HL-60 (cell line): ENCODE results near the gene RABGAP1L.

Source experiments
- DNase-seq, 2 experiments: peaks; one replicate each; pipeline ENCODE4 v3.0.0-alpha.2; 2010 to 2020; ENCODE audit warnings: low read depth in 1 of 2, low spot score in 1 of 2
- H3K27ac ChIP-seq: fragments of 250-450 bp; sonication (Bioruptor Pico); replicated peaks from 2 replicates; pipeline ENCODE4 v1.5.1; 2020; ENCODE audit warnings: mild to moderate bottlenecking, moderate library complexity
- H3K27me3 ChIP-seq: fragments of 250-450 bp; sonication (Bioruptor Pico); 2 replicates; pipeline ENCODE4 v1.5.1; 2021; ENCODE audit warnings: mild to moderate bottlenecking, moderate library complexity; ENCODE audit not compliant: insufficient read depth, poor library complexity, severe bottlenecking
- H3K4me3 ChIP-seq: replicated peaks from 2 replicates; pipeline ENCODE4 v1.5.1; 2011; ENCODE audit warnings: mild to moderate bottlenecking, control low read depth, low read length; ENCODE audit not compliant: insufficient read depth
- GABPA ChIP-seq: IDR thresholded peaks from 2 replicates; pipeline ENCODE4 v1.6.1; 2012; ENCODE audit warnings: low read depth
- POLR2AphosphoS5 ChIP-seq: IDR thresholded peaks from 2 replicates; pipeline ENCODE4 v1.6.1; 2012; ENCODE audit warnings: low read depth
- SPI1 ChIP-seq: IDR thresholded peaks from 2 replicates; pipeline ENCODE4 v1.6.1; 2012; ENCODE audit warnings: low read depth, mild to moderate bottlenecking, borderline replicate concordance
- TF ChIP-seq, protein P1 (sequence below): IDR thresholded peaks from 2 replicates; pipeline ENCODE4 v1.6.1; 2012; ENCODE audit warnings: low read depth; ENCODE audit not compliant: insufficient replicate concordance
- TF ChIP-seq, protein P2 (sequence below): IDR thresholded peaks from one replicate; pipeline ENCODE4 v1.5.1; 2011; ENCODE audit warnings: low read length, control low read depth, inconsistent platforms; ENCODE audit not compliant: insufficient read depth

The RABGAP1L gene

DNA sequence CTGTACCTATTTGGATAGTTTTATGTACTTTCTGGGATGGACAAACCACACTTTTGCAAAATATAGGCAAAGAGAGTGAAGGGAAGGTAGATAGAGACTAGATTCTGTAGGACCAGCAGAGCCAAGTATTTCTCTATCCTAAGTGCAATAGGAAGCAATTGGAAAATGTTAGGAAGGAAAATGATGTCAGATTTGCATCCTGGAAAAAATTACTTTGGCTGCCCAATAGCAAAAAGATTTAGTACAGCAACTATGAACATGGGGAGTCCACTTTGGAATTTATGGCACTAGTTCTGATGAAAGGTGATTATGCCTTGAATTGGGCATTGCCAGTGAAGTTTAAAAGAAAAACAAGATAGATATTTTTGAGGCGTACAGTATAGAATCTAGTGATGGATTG lies 789.7 kb downstream of the RABGAP1L start:
- Histone ChIP-seq H3K27me3 (no peaks in the 10 kb centered on the region), H3K4me3 (no peak overlapping the region), H3K27ac (no peak overlapping the region)
- DNase-seq, result no peak
- TF ChIP-seq POLR2AphosphoS5 (no peak), SPI1 (no peak), GABPA (no peak)
- TF ChIP-seq, protein P1, sequence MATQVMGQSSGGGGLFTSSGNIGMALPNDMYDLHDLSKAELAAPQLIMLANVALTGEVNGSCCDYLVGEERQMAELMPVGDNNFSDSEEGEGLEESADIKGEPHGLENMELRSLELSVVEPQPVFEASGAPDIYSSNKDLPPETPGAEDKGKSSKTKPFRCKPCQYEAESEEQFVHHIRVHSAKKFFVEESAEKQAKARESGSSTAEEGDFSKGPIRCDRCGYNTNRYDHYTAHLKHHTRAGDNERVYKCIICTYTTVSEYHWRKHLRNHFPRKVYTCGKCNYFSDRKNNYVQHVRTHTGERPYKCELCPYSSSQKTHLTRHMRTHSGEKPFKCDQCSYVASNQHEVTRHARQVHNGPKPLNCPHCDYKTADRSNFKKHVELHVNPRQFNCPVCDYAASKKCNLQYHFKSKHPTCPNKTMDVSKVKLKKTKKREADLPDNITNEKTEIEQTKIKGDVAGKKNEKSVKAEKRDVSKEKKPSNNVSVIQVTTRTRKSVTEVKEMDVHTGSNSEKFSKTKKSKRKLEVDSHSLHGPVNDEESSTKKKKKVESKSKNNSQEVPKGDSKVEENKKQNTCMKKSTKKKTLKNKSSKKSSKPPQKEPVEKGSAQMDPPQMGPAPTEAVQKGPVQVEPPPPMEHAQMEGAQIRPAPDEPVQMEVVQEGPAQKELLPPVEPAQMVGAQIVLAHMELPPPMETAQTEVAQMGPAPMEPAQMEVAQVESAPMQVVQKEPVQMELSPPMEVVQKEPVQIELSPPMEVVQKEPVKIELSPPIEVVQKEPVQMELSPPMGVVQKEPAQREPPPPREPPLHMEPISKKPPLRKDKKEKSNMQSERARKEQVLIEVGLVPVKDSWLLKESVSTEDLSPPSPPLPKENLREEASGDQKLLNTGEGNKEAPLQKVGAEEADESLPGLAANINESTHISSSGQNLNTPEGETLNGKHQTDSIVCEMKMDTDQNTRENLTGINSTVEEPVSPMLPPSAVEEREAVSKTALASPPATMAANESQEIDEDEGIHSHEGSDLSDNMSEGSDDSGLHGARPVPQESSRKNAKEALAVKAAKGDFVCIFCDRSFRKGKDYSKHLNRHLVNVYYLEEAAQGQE, result no peak
- TF ChIP-seq, protein P2, sequence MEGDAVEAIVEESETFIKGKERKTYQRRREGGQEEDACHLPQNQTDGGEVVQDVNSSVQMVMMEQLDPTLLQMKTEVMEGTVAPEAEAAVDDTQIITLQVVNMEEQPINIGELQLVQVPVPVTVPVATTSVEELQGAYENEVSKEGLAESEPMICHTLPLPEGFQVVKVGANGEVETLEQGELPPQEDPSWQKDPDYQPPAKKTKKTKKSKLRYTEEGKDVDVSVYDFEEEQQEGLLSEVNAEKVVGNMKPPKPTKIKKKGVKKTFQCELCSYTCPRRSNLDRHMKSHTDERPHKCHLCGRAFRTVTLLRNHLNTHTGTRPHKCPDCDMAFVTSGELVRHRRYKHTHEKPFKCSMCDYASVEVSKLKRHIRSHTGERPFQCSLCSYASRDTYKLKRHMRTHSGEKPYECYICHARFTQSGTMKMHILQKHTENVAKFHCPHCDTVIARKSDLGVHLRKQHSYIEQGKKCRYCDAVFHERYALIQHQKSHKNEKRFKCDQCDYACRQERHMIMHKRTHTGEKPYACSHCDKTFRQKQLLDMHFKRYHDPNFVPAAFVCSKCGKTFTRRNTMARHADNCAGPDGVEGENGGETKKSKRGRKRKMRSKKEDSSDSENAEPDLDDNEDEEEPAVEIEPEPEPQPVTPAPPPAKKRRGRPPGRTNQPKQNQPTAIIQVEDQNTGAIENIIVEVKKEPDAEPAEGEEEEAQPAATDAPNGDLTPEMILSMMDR, result no peak

- H3K27ac ChIP-seq, result no peak overlapping the region
- no peak for DNase-seq
- TF ChIP-seq POLR2AphosphoS5 (no peak), SPI1 (no peak), GABPA (no peak)
- TF ChIP-seq, protein P2, result no peak
- TF ChIP-seq, protein P1, result no peak
Observed at GRCh38 chr1:174949645-174950044, 790.3 kb downstream of the RABGAP1L start.

GRCh38 chr1:174953285-174954072 lies 794.2 kb downstream of the RABGAP1L start:
- Histone ChIP-seq H3K4me3 (no peak overlapping the region), H3K27me3 (no peaks in the 10 kb centered on the region), H3K27ac (no peak overlapping the region)
- TF ChIP-seq, protein P1, result no peak
- TF ChIP-seq SPI1 (no peak), POLR2AphosphoS5 (no peak), GABPA (no peak)
- TF ChIP-seq, protein P2, result no peak
- DNase-seq, result no peak

More at GRCh38 chr1:174949645-174950044, 790.3 kb downstream of the RABGAP1L start:
- H3K4me3 ChIP-seq, result no peak overlapping the region
- H3K27me3 ChIP-seq, result no peaks in the 10 kb centered on the region
